Gastrocnemius medialis (tissue), 4 donors: ENCODE measurements around the gene STXBP2.

Experiments used
- POLR2A ChIP-seq, 2 donors: fragments of 450-650 bp; IDR thresholded peaks; one replicate each; pipeline ENCODE4 v1.6.1; 2017; ENCODE audit warnings: antibody characterized with exemption in 2 of 2, mild to moderate bottlenecking in 2 of 2, moderate library complexity in 2 of 2
- TF ChIP-seq, protein P1 (sequence below), 5 experiments: fragments of 450-650 bp in 3 of 5; fragments of 200-600 bp in 2 of 5; sonication (generic) in 2 of 5; IDR thresholded peaks in 4 of 5; conservative IDR thresholded peaks in 1 of 5; 1 replicate in 4 of 5; 2 replicates in 1 of 5; pipeline ENCODE4 v1.5.1; 2016 to 2019; ENCODE audit warnings: antibody characterized with exemption in 5 of 5, mild to moderate bottlenecking in 3 of 5, moderate library complexity in 3 of 5

DNA sequence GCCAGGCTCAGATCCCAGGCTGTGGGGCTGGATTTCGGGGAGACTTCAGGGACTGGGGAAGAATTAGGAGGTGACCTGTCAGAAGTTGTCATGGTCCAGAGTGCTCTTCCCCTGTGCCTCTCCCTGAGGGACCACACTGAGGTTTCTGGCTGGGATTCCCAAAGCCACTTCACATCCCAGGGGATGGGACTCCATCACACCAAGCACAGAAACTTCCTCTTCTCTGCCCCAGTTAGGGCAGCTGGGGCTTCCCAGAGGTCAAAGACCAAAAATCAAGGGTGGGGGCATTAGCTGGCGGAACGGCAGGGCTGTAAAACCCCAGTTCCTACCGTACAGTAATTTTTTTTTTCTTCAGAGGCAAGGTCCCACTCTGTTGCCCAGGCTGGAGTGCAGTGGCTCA lies 57.6 kb downstream of the STXBP2 start:
- TF ChIP-seq, protein P1, sequence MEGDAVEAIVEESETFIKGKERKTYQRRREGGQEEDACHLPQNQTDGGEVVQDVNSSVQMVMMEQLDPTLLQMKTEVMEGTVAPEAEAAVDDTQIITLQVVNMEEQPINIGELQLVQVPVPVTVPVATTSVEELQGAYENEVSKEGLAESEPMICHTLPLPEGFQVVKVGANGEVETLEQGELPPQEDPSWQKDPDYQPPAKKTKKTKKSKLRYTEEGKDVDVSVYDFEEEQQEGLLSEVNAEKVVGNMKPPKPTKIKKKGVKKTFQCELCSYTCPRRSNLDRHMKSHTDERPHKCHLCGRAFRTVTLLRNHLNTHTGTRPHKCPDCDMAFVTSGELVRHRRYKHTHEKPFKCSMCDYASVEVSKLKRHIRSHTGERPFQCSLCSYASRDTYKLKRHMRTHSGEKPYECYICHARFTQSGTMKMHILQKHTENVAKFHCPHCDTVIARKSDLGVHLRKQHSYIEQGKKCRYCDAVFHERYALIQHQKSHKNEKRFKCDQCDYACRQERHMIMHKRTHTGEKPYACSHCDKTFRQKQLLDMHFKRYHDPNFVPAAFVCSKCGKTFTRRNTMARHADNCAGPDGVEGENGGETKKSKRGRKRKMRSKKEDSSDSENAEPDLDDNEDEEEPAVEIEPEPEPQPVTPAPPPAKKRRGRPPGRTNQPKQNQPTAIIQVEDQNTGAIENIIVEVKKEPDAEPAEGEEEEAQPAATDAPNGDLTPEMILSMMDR (IDR thresholded peaks at IDR 0.05 in 4 of 5, conservative IDR thresholded peaks at IDR 0.05 in 1 of 5): no peak
- TF ChIP-seq POLR2A (IDR thresholded peaks at IDR 0.05): no peak
